GM18502 (cell line): ENCODE results near the gene CABYR.

ENCODE experiments used
- ATAC-seq: cut with Tn5 transposase; IDR thresholded peaks from one replicate; pipeline ENCODE4 v1.9.1; 2021; ENCODE audit warnings: mild to moderate bottlenecking; ENCODE audit not compliant: unreplicated experiment, poor library complexity

CABYR gene

GRCh38 chr18:24188120-24188519 lies 49.3 kb downstream of the CABYR start:
- ATAC-seq, result no peak

GRCh38 chr18:24189007-24189528 lies 50.2 kb downstream of the CABYR start:
- ATAC-seq, result peak; percentile 83

GRCh38 chr18:24189664-24190346 lies 50.9 kb downstream of the CABYR start:
- ATAC-seq, result no peak

- no peak for ATAC-seq
Measured at GRCh38 chr18:24190590-24190989, 51.7 kb downstream of the CABYR start.

- ATAC-seq, result no peak
Measured at GRCh38 chr18:24195296-24196053, 56.6 kb downstream of the CABYR start.

- no peak for ATAC-seq
Measured at GRCh38 chr18:24196764-24197163, 57.9 kb downstream of the CABYR start.

- no peak for ATAC-seq
Measured at GRCh38 chr18:24197412-24197811, 58.5 kb downstream of the CABYR start.

GRCh38 chr18:24198461-24198860 lies 59.6 kb downstream of the CABYR start:
- no peak for ATAC-seq

- no peak for ATAC-seq
Measured at GRCh38 chr18:24199372-24199962, 60.6 kb downstream of the CABYR start.

GRCh38 chr18:24200494-24201290 lies 61.8 kb downstream of the CABYR start:
- no peak for ATAC-seq

- ATAC-seq, result no peak
Measured at GRCh38 chr18:24201699-24202687, 63.1 kb downstream of the CABYR start.

GRCh38 chr18:24204904-24205303 lies 66.0 kb downstream of the CABYR start:
- ATAC-seq, result no peak

GRCh38 chr18:24208270-24209035 lies 69.6 kb downstream of the CABYR start:
- ATAC-seq, result no peak

GRCh38 chr18:24209558-24209957 lies 70.7 kb downstream of the CABYR start:
- ATAC-seq, result no peak
